Smooth muscle cell (in vitro differentiated cells): ENCODE results near the gene LRRC9. TPM values are rescaled to one million over a fixed set of nuclear protein-coding genes. Genes with fewer than 3 reads are reported as not detected.
A peak's percentile ranks its signal among the peaks of the same experiment; 100 is the strongest.

Experiments
- DNase-seq: peaks from one replicate; lab custom pipeline; 2025; ENCODE audit not compliant: unreplicated experiment; lab: John Stamatoyannopoulos, UW
- H2AFZ ChIP-seq: fragments of 200-600 bp; sonication (generic); 2 replicates; pipeline ENCODE4 v1.6.0; 2016; ENCODE audit warnings: antibody characterized with exemption, low read depth, mild to moderate bottlenecking
- H3F3A ChIP-seq: fragments of 200-600 bp; sonication (generic); 2 replicates; pipeline ENCODE4 v1.6.0; 2017; ENCODE audit warnings: antibody characterized with exemption, low read depth
- H3K27ac ChIP-seq: fragments of 200-600 bp; sonication (generic); 2 replicates; pipeline ENCODE4 v1.5.1; 2016; ENCODE audit warnings: low read depth, mild to moderate bottlenecking
- H3K27me3 ChIP-seq: fragments of 200-600 bp; sonication (generic); 2 replicates; pipeline ENCODE4 v1.6.1; 2016; ENCODE audit warnings: low read depth, mild to moderate bottlenecking
- H3K36me3 ChIP-seq: fragments of 200-600 bp; sonication (generic); 2 replicates; pipeline ENCODE4 v1.5.1; 2016; ENCODE audit warnings: low read depth
- H3K4me1 ChIP-seq: fragments of 200-600 bp; sonication (generic); 2 replicates; pipeline ENCODE4 v1.5.1; 2016; ENCODE audit warnings: low read depth
- H3K4me2 ChIP-seq: fragments of 200-600 bp; sonication (generic); 2 replicates; pipeline ENCODE4 v1.6.0; 2016; ENCODE audit warnings: mild to moderate bottlenecking
- H3K4me3 ChIP-seq: fragments of 200-600 bp; sonication (generic); 2 replicates; pipeline ENCODE4 v1.5.1; 2016; ENCODE audit warnings: mild to moderate bottlenecking
- H3K79me2 ChIP-seq: fragments of 200-600 bp; sonication (generic); 2 replicates; pipeline ENCODE4 v1.6.0; 2016; ENCODE audit warnings: low read depth, mild to moderate bottlenecking
- H3K9ac ChIP-seq: fragments of 200-600 bp; sonication (generic); 2 replicates; pipeline ENCODE4 v1.6.0; 2016; ENCODE audit warnings: low read depth
- H3K9me3 ChIP-seq: fragments of 200-600 bp; sonication (generic); replicated peaks from 2 replicates; pipeline ENCODE4 v1.5.1; 2016; ENCODE audit warnings: low read depth
- H4K20me1 ChIP-seq: fragments of 200-600 bp; sonication (generic); 2 replicates; pipeline ENCODE4 v1.6.0; 2016; ENCODE audit warnings: low read depth
- WGBS: methylation state at CpG from one replicate; pipeline ENCODE4 v1.1.7; 2016; ENCODE audit warnings: low lambda C conversion rate; 5-methylcytosine and 5-hydroxymethylcytosine counted together
- polyA plus RNA-seq: library from polyadenylated mRNA; unstranded; fragments of >200 nt; fragmentation: Nextera tagmentation; extraction: Ambion mirVana; gene quantifications from 2 replicates; pipeline ENCODE4 v1.2.1, GENCODE V29; 2016
- total RNA-seq: library from RNA; depleted of rRNA; stranded (reverse); fragments of >200 nt; gene quantifications from 2 replicates; pipeline ENCODE4 v1.2.3, GENCODE V29; 2014
- TF ChIP-seq, protein P1 (sequence below): fragments of 200-600 bp; sonication (generic); IDR thresholded peaks from 2 replicates; pipeline ENCODE4 v1.5.1; 2017; ENCODE audit warnings: borderline replicate concordance, mild to moderate bottlenecking, antibody characterized with exemption; ENCODE audit not compliant: insufficient read depth, poor library complexity, severe bottlenecking

The LRRC9 gene
- total and polyA plus RNA-seq, 2 experiments from 2014 or later = not detected

DNA sequence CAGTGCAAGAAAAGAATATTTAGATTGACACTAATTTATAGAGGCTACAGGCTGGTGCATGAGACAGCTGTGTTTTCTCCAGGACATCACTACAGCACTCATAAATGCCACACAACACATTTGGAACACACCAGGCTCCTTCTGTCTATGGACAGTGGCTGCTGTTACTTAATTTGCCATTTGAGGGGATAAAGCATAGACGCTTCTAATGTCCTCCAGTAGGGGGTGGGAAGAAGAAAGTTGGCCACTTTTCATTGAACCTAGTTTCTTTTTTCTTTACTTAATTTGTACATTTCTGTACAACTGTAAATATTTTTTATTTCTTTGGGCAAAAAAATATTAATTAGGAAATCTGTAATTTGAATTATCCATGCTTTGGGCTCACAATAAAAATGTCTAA lies 37.0 kb upstream of the LRRC9 start:
- Histone ChIP-seq H3K27ac (no peak overlapping the region), H3K36me3 (no peaks in the 10 kb centered on the region), H3K4me1 (no peaks in the 10 kb centered on the region), H3K4me2 (no peak overlapping the region), H3K9me3 (no peaks in the 10 kb centered on the region), H3K4me3 (no peak overlapping the region), H4K20me1 (no peaks in the 10 kb centered on the region), H3K27me3 (peaks cover 4% of the 10 kb centered on the region), H3K79me2 (no peaks in the 10 kb centered on the region), H3K9ac (no peak overlapping the region), H3F3A (no peaks in the 10 kb centered on the region), H2AFZ (no peak overlapping the region)
- TF ChIP-seq, protein P1, sequence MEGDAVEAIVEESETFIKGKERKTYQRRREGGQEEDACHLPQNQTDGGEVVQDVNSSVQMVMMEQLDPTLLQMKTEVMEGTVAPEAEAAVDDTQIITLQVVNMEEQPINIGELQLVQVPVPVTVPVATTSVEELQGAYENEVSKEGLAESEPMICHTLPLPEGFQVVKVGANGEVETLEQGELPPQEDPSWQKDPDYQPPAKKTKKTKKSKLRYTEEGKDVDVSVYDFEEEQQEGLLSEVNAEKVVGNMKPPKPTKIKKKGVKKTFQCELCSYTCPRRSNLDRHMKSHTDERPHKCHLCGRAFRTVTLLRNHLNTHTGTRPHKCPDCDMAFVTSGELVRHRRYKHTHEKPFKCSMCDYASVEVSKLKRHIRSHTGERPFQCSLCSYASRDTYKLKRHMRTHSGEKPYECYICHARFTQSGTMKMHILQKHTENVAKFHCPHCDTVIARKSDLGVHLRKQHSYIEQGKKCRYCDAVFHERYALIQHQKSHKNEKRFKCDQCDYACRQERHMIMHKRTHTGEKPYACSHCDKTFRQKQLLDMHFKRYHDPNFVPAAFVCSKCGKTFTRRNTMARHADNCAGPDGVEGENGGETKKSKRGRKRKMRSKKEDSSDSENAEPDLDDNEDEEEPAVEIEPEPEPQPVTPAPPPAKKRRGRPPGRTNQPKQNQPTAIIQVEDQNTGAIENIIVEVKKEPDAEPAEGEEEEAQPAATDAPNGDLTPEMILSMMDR = peak; percentile 34
- no peak for DNase-seq
- 16% methylated on average over 1 of the region's 1 CpG for WGBS

DNA sequence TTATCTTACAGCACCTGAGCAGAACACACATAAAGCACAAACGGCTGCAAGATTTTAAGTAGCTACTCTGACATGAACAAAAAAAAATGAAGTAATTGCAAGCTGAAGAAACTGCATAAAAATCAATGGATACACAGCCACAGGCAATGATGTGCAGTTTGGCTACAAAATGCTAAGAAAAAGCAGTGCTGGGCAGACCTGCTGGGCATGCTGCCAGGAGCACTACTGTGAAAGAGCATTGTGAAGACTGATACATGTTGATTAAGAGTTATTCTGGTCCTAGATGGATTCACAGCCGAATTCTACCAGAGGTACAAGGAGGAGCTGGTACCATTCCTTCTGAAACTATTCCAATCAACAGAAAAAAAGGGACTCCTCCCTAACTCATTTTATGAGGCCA lies 29.3 kb upstream of the LRRC9 start:
- peaks cover 26% of the 10 kb centered on the region for H3K27me3 ChIP-seq
- no peaks in the 10 kb centered on the region for H3K4me1 ChIP-seq
- H3K4me3 ChIP-seq = no peak overlapping the region
- WGBS = 67% methylated on average over 2 of the region's 2 CpGs
- no peaks in the 10 kb centered on the region for H4K20me1 ChIP-seq
- TF ChIP-seq, protein P1 = no peak
- no peak for DNase-seq
- H3K9me3 ChIP-seq = no peaks in the 10 kb centered on the region
- H3K27ac ChIP-seq = no peak overlapping the region
- no peaks in the 10 kb centered on the region for H3F3A ChIP-seq
- H3K36me3 ChIP-seq = no peaks in the 10 kb centered on the region
- H3K9ac ChIP-seq = no peak overlapping the region
- no peak overlapping the region for H3K4me2 ChIP-seq
- no peak overlapping the region for H2AFZ ChIP-seq
- H3K79me2 ChIP-seq = no peaks in the 10 kb centered on the region

DNA sequence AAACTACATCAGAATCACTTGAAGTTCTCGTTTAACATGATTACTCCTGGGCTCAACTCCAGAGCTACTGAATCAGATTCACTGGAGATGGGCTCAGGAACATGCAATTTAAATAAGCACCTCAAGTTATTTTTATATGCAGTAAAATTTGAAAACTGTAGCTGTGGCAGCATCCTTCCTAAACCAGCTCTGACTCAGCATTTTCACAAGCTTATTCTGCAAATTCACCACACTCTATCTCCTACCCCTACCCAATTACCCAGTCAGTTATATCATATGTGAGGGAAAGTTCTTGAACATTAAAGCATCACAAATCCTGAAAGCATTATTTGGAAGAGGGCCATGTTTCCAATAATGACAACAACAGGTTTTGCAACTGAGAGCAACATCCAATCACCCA lies 24.2 kb upstream of the LRRC9 start:
- 87% methylated on average over 1 of the region's 1 CpG for WGBS
- TF ChIP-seq, protein P1 = no peak
- no peaks in the 10 kb centered on the region for H3F3A ChIP-seq

DNA sequence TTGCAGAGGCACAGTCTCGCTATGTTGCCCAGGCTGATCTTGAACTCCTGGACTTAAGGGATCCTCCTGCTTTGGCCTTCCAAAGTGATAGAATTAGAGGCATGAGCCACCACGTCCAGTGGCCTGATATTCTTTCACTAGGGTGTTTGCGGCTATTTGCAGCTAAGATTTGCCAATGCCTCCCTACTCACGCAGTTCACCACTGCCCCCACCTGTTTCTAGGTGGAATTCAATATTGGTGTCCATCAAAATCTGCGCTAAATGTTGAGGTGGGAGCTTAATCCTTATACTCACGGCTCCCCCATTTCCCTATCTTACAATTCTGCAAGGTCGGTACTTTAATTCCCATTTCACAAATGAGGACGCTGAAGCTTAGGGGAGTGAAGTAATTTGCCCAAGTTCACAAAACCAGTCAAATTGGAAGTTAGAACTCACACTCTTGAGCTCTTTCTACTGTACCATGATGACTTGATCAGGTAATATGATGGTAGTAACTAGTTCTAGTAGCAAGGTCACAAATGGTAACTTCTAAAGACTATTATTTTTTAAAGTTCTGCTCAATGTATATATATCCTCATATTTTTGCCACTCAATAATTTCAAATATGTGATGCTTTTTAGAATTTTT lies 22.1 kb upstream of the LRRC9 start:
- DNase-seq = no peak
- TF ChIP-seq, protein P1 = peak; percentile 13
- H4K20me1 ChIP-seq = no peaks in the 10 kb centered on the region
- H3K4me1 ChIP-seq = no peaks in the 10 kb centered on the region
- H3K4me2 ChIP-seq = no peak overlapping the region
- no peaks in the 10 kb centered on the region for H3K79me2 ChIP-seq
- no peak overlapping the region for H2AFZ ChIP-seq
- H3K27me3 ChIP-seq = no peaks in the 10 kb centered on the region
- no peak overlapping the region for H3K27ac ChIP-seq
- no peak overlapping the region for H3K9ac ChIP-seq
- H3K4me3 ChIP-seq = no peak overlapping the region
- no peaks in the 10 kb centered on the region for H3F3A ChIP-seq
- WGBS = 45% methylated on average over 8 of the region's 8 CpGs
- H3K9me3 ChIP-seq = no peaks in the 10 kb centered on the region
- no peaks in the 10 kb centered on the region for H3K36me3 ChIP-seq

More for the DNA sequence above, 24.2 kb upstream of the LRRC9 start:
- Histone ChIP-seq H3K4me2 (no peak overlapping the region), H3K9ac (no peak overlapping the region), H3K27ac (no peak overlapping the region), H3K4me3 (no peak overlapping the region), H3K27me3 (no peaks in the 10 kb centered on the region), H4K20me1 (no peaks in the 10 kb centered on the region), H2AFZ (no peak overlapping the region), H3K4me1 (no peaks in the 10 kb centered on the region), H3K79me2 (no peaks in the 10 kb centered on the region), H3K36me3 (no peaks in the 10 kb centered on the region), H3K9me3 (no peaks in the 10 kb centered on the region)
- no peak for DNase-seq
